ENCODE data around the gene CDHR5.

DNA sequence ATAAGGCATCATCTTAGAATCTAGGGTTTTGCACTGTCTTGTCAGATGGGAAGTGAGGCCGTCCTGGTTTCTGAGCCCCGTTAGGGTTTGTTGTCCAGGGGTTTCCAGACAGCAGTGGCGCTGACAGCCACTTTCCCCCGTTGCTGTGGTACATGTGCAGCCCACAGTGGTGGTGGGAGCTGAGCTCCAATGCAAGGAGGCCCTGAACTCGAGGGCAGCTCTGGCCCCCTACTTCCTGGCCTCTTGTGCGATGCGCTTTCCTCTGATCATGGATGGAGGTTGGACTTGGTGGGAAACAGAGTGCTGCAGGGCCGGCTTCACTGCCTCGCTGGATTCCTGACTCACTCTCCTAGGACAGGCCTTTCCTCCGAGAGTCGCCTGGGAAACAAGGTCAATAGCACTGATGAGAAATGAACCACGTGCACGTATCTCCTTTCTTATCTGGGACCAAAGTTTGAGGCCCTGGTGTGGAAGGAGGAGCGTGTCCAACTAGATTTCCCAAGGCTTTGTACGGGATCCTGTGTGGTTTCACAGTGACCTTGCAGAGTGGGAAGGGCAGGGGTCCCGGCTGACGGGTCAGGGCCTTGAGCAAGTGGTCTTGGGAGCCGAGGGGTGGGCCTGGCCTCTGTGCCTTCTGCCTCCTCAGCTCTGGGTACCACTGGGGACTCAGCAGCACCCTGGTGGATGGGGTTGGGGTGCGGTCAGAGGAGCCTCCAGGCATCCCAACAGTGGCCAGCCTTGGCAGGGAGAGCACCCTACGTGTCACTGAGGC lies 44.7 kb downstream of the CDHR5 start:
- TF ChIP-seq EZH2 (IDR thresholded peaks at IDR 0.05; ENCODE audit: borderline replicate concordance) (no peak), EZH2phosphoT487 (IDR thresholded peaks at IDR 0.05; ENCODE audit: low read depth, severe bottlenecking, unreplicated experiment) (no peak)
- TF ChIP-seq, protein P1, sequence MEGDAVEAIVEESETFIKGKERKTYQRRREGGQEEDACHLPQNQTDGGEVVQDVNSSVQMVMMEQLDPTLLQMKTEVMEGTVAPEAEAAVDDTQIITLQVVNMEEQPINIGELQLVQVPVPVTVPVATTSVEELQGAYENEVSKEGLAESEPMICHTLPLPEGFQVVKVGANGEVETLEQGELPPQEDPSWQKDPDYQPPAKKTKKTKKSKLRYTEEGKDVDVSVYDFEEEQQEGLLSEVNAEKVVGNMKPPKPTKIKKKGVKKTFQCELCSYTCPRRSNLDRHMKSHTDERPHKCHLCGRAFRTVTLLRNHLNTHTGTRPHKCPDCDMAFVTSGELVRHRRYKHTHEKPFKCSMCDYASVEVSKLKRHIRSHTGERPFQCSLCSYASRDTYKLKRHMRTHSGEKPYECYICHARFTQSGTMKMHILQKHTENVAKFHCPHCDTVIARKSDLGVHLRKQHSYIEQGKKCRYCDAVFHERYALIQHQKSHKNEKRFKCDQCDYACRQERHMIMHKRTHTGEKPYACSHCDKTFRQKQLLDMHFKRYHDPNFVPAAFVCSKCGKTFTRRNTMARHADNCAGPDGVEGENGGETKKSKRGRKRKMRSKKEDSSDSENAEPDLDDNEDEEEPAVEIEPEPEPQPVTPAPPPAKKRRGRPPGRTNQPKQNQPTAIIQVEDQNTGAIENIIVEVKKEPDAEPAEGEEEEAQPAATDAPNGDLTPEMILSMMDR (IDR thresholded peaks at IDR 0.05; ENCODE audit: poor library complexity) = no peak
